Stomach (tissue), 9 donors: Measurements from ENCODE around the gene CPN2. TPM values are rescaled to one million over a fixed set of nuclear protein-coding genes. Genes with fewer than 3 reads are reported as not detected.

Experiments used
- DNase-seq, 2 donors: peaks; one replicate each; pipeline versions ENCODE4 v3.0.0 to v3.0.0-alpha.2; 2013 to 2019
- H3K27ac ChIP-seq, 5 donors: fragments of 200-600 bp in 4 of 5; sonication (generic) in 4 of 5; one replicate each; pipeline ENCODE4 v1.5.1; 2013 to 2019; ENCODE audit warnings: mild to moderate bottlenecking in 1 of 5, moderate library complexity in 1 of 5
- H3K27me3 ChIP-seq, 3 donors: fragments of 200-600 bp; sonication (generic); one replicate each; pipeline ENCODE4 v1.5.1; 2017 to 2019; ENCODE audit warnings: mixed run types in 1 of 3
- H3K36me3 ChIP-seq, 4 donors: fragments of 200-600 bp; sonication (generic); 1 replicate in 3 of 4; 2 replicates in 1 of 4; pipeline ENCODE4 v1.5.1; 2016 to 2019
- H3K4me1 ChIP-seq, 4 donors: fragments of 200-600 bp; sonication (generic); one replicate each; pipeline ENCODE4 v1.5.1; 2016 to 2019
- H3K4me3 ChIP-seq, 4 donors: fragments of 200-600 bp; sonication (generic) in 3 of 4; one replicate each; pipeline ENCODE4 v1.5.1; 2016 to 2019; ENCODE audit warnings: mild to moderate bottlenecking in 1 of 4
- H3K9me3 ChIP-seq, 4 donors: fragments of 200-600 bp; sonication (generic); one replicate each; pipeline ENCODE4 v1.5.1; 2016 to 2019
- EP300 ChIP-seq: sonication (generic); formaldehyde crosslinking; IDR thresholded peaks from one replicate; pipeline ENCODE4 v1.6.1; 2017; ENCODE audit warnings: antibody characterized with exemption
- POLR2A ChIP-seq, 4 donors: fragments of 450-650 bp; IDR thresholded peaks; one replicate each; pipeline ENCODE4 v1.6.1; 2016; ENCODE audit warnings: antibody characterized with exemption in 4 of 4, control low read depth in 2 of 4, mild to moderate bottlenecking in 1 of 4, moderate library complexity in 1 of 4
- POLR2AphosphoS5 ChIP-seq, 3 donors: sonication (generic); formaldehyde crosslinking; IDR thresholded peaks; one replicate each; pipeline ENCODE4 v1.6.1; 2016; ENCODE audit warnings: antibody characterized with exemption in 3 of 3
- WGBS, 5 donors: extraction: QIAGEN DNeasy Blood & Tissue Kit in 3 of 5; methylation state at CpG; one replicate each; pipeline versions ENCODE4 v1.1.5 to v1.1.7; 2013 to 2018; 5-methylcytosine and 5-hydroxymethylcytosine counted together
- intact Hi-C: fragments of 100-400 bp; cut with DNase I; formaldehyde crosslinking; loops from one replicate; pipeline ENCODE4 v1.15.1; 2023; ENCODE audit warnings: low total_unique reads
- polyA plus RNA-seq, 3 donors: library from polyadenylated mRNA; stranded (reverse); fragments of 200-250 nt; gene quantifications; one replicate each; pipeline ENCODE4 v1.2.3, GENCODE V29; 2013
- total RNA-seq, 5 donors: library from RNA; depleted of rRNA; stranded (reverse); fragments of >200 nt; gene quantifications; one replicate each; pipeline versions ENCODE4 v1.1.0 to v1.2.3, GENCODE V29; 2014 to 2016
- TF ChIP-seq, protein P1 (sequence below), 7 experiments: fragments of 450-650 bp in 4 of 7; fragments of 200-600 bp in 3 of 7; sonication (generic) in 3 of 7; IDR thresholded peaks; one replicate each; pipeline ENCODE4 v1.5.1; 2016 to 2019; ENCODE audit warnings: antibody characterized with exemption in 7 of 7, control low read depth in 2 of 7, mild to moderate bottlenecking in 1 of 7
- donor health status: healthy with polysubstance abuse.
- donor health status: Bipolar disorder and iron deficiency.
- donor health status: healthy.

Gene CPN2
- total and polyA plus RNA-seq, 8 donors = not detected

DNA sequence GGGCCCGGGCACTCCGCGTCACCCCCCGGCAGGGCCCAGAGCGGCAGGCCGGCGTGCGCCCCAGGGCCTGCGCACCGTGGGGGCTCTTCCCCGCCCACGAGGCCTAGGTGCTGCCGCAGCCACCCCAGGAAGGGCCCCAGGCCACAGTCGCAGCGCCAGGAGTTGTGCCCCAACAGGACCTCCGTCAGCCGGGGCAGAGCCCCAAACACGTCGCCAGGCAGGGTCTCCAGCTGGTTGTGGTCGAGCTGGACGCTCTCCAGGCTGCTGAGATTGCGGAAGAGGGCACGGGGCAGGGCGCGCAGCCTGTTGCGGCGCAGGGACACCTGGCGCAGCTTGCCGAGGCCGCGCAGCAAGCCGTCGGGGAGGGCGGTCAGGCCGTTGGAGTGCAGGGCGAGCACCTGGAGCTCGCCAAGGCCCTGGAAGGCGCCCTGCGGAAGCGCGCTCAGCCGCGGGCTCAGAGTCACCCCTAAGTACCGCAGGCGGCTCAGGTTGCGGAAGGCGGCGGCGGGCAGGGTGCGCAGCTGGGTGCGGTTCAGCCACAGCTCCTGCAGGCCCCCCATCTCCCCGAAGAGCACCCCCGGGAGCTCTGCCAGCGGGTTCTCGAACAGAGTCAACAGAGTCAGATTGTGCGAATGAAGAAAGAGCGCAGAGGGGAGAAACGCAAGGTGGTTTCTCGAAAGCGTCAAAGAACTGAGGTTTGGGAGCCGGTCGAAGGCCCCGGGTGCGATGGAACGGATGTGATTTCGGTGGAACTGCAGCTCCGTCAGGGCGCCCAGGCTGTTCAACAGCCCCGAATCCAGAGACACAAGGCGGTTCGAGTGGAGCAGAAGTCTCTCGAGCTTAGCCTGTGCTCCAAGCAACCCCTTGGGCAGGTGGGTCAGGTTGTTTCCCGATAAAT lies 46.0 kb upstream of the CPN2 start:
- Histone ChIP-seq H3K27ac (peak overlapping the region in 4 of 5 donors; percentile 7 to 68 (median 56)), H3K9me3 (no peaks in the 10 kb centered on the region), H3K4me1 (peaks cover 13 to 25% (median 20%) of the 10 kb centered on the region in 4 donors), H3K27me3 (peaks cover 0 to 49% (median 15%) of the 10 kb centered on the region in 3 donors), H3K36me3 (no peaks in the 10 kb centered on the region), H3K4me3 (peak overlapping the region; percentile 22 to 42 (median 30))
- TF ChIP-seq POLR2AphosphoS5 (IDR thresholded peaks at IDR 0.05) (no peak), EP300 (no peak), POLR2A (IDR thresholded peaks at IDR 0.05) (no peak)
- WGBS, 5 donors = 24 to 47% (median 30%) methylated on average over 21 to 73 of the region's 73 CpGs
- DNase-seq = peak in 1 of 2 donors; percentile 84
- intact Hi-C loops = no loop called here

- no peak for TF ChIP-seq POLR2AphosphoS5 (IDR thresholded peaks at IDR 0.05)
- no peak for TF ChIP-seq POLR2A (IDR thresholded peaks at IDR 0.05)
- no peak for TF ChIP-seq EP300
- TF ChIP-seq, protein P1, sequence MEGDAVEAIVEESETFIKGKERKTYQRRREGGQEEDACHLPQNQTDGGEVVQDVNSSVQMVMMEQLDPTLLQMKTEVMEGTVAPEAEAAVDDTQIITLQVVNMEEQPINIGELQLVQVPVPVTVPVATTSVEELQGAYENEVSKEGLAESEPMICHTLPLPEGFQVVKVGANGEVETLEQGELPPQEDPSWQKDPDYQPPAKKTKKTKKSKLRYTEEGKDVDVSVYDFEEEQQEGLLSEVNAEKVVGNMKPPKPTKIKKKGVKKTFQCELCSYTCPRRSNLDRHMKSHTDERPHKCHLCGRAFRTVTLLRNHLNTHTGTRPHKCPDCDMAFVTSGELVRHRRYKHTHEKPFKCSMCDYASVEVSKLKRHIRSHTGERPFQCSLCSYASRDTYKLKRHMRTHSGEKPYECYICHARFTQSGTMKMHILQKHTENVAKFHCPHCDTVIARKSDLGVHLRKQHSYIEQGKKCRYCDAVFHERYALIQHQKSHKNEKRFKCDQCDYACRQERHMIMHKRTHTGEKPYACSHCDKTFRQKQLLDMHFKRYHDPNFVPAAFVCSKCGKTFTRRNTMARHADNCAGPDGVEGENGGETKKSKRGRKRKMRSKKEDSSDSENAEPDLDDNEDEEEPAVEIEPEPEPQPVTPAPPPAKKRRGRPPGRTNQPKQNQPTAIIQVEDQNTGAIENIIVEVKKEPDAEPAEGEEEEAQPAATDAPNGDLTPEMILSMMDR (IDR thresholded peaks at IDR 0.05) = no peak
- 36 to 54% (median 50%) methylated on average over 5 to 13 of the region's 13 CpGs for WGBS, 5 donors
- DNase-seq = no peak
- H3K4me3 ChIP-seq = peak overlapping the region; percentile 22 to 42 (median 30)
- no peaks in the 10 kb centered on the region for H3K36me3 ChIP-seq
- peak overlapping the region in 4 of 5 donors; percentile 7 to 68 (median 56) for H3K27ac ChIP-seq
- intact Hi-C loops = no loop called here
- peaks cover 13 to 25% (median 20%) of the 10 kb centered on the region in 4 donors for H3K4me1 ChIP-seq
- H3K27me3 ChIP-seq = peaks cover 0 to 52% (median 15%) of the 10 kb centered on the region in 3 donors
- no peaks in the 10 kb centered on the region for H3K9me3 ChIP-seq
Observed at GRCh38 chr3:194396539-194396858, 45.4 kb upstream of the CPN2 start.

- Histone ChIP-seq H3K9me3 (peaks cover 0 to 2% (median 0%) of the 10 kb centered on the region in 4 donors), H3K27ac (peak overlapping the region in 3 of 5 donors; percentile 47 to 68 (median 66)), H3K4me1 (peaks cover 13 to 25% (median 20%) of the 10 kb centered on the region in 4 donors), H3K4me3 (peak overlapping the region in 3 of 4 donors; percentile 22 to 42 (median 34)), H3K36me3 (no peaks in the 10 kb centered on the region), H3K27me3 (peaks cover 0 to 52% (median 15%) of the 10 kb centered on the region in 3 donors)
- intact Hi-C loops = no loop called here
- 57 to 72% (median 65%) methylated on average over 26 of the region's 26 CpGs for WGBS, 5 donors
- no peak for TF ChIP-seq POLR2AphosphoS5 (IDR thresholded peaks at IDR 0.05)
- no peak for TF ChIP-seq POLR2A (IDR thresholded peaks at IDR 0.05)
- no peak for TF ChIP-seq EP300
- TF ChIP-seq, protein P1 (IDR thresholded peaks at IDR 0.05) = no peak
- DNase-seq = peak in 1 of 2 donors; percentile 86
Observed at GRCh38 chr3:194395778-194396538, 44.8 kb upstream of the CPN2 start.

DNA sequence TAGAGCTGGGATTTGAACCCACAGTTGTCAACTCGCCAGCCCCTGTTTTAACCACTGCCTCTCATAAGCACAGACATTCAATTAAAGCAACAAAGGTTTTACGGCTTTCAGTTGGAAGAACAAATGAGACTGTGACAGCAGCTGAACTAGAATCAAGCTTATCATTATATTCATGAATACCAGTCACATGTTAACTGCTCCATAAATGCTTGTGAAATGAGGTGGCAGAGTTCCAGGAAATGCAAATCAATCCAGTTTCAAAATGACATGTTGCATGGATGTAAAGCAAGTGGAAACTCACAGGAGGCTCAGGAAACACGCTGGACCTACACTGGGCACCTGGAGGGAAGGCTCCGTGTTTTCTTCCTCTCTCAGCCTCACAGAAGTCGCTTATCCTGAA lies 44.1 kb upstream of the CPN2 start:
- peak in 1 of 2 donors; percentile 84 for DNase-seq
- TF ChIP-seq POLR2A (IDR thresholded peaks at IDR 0.05) (no peak), POLR2AphosphoS5 (IDR thresholded peaks at IDR 0.05) (no peak), EP300 (no peak)
- TF ChIP-seq, protein P1 (IDR thresholded peaks at IDR 0.05) = no peak
- H3K4me3 ChIP-seq = no peak overlapping the region
- H3K27me3 ChIP-seq = peaks cover 0 to 52% (median 15%) of the 10 kb centered on the region in 3 donors
- WGBS, 5 donors = 58 to 74% (median 61%) methylated on average over 5 of the region's 5 CpGs
- peak overlapping the region in 2 of 5 donors; percentile 13 to 68 for H3K27ac ChIP-seq
- H3K4me1 ChIP-seq = peaks cover 13 to 25% (median 20%) of the 10 kb centered on the region in 4 donors
- intact Hi-C loops = no loop called here
- H3K36me3 ChIP-seq = no peaks in the 10 kb centered on the region
- peaks cover 0 to 6% (median 0%) of the 10 kb centered on the region in 4 donors for H3K9me3 ChIP-seq
